ENCODE results near the gene INKA2.

Gene INKA2

GRCh38 chr1:111739194-111739924 lies at the start of gene INKA2:
INKA2 (minus strand) TSS chr1:111739395; CDS start chr1:111739242, 153 bp downstream.
- peak in 3 of 4 experiments; percentile 49 to 77 (median 66) for DNase-seq (ENCODE audit: low read depth in 4 of 4, low spot score in 1 of 4)

- DNase-seq (ENCODE audit: low read depth in 4 of 4, low spot score in 1 of 4) = no peak
These were observed 47.5 kb upstream of the INKA2 start for GRCh38 chr1:111786669-111787207.

- DNase-seq (ENCODE audit: low read depth in 4 of 4, low spot score in 1 of 4) = no peak
These were observed 45.2 kb upstream of the INKA2 start for GRCh38 chr1:111784273-111784901.

DNA sequence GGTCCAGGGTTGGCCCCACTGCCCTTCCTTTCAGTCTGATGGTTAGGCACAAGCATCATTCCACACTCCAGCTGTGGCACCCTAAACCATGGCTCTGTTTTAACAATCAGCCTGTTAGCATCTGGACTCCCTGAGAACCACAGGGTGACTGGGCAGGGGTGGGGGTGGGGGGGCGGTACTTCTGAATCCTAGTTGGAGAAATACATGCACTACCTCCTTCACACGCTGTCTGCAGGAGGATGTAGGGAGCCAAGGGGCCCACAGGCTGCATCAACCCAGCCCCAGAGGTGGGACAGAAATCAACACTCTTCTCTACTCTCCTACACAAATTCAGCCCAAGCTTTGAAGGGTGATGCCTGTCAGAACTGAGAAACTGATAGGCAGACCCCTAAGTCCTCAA lies 40.4 kb upstream of the INKA2 start:
- DNase-seq (ENCODE audit: low read depth in 4 of 4, low spot score in 1 of 4) = no peak

DNA sequence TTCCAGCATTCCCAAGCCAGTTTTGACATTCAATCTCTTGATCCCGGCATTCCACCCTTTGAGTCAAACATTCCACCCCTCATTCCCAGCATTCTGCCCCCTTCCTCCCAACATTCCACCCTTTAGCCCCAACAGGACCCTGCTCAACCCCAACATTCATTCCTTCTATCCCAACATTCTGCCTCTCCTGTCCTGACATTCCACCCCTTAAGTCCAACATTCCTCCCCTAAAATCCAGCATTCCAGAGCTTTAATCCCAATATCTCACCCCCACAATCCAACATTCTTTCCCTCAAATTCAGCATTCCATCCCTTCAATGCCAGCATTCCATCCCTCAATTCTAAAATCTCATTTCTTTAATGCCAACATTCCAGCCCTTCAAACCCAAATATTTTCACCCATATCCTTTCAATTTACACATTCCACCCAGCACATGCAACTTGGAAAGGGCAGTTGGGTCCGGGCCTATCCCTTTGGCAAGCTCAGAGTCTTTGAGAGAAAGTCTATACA lies 39.4 kb upstream of the INKA2 start:
- DNase-seq (ENCODE audit: low read depth in 4 of 4, low spot score in 1 of 4) = no peak

GRCh38 chr1:111778066-111778465 lies 38.9 kb upstream of the INKA2 start:
- DNase-seq (ENCODE audit: low read depth in 4 of 4, low spot score in 1 of 4) = no peak

DNA sequence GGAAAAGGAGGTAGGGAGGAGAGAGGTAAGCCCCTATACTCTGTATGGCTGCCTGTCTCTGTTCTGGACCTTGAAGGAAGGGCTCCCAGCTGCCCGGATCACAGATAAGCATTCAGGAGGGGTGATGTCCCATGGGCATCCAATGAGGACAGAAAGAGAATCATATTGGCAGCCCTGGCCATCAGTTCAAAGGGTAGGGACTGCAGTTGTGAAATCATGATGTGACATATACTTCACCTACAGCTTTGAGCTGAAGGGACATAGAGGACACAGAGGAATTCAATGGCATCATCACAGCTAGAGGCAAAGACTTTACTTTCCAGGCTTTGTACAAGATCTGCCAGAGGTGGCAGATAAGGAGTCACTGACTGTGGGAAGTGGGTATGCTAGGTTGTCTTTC lies 38.1 kb upstream of the INKA2 start:
- DNase-seq (ENCODE audit: low read depth in 4 of 4, low spot score in 1 of 4) = no peak

- DNase-seq (ENCODE audit: low read depth in 4 of 4, low spot score in 1 of 4) = no peak
These were observed 37.7 kb upstream of the INKA2 start for GRCh38 chr1:111776861-111777260.

DNA sequence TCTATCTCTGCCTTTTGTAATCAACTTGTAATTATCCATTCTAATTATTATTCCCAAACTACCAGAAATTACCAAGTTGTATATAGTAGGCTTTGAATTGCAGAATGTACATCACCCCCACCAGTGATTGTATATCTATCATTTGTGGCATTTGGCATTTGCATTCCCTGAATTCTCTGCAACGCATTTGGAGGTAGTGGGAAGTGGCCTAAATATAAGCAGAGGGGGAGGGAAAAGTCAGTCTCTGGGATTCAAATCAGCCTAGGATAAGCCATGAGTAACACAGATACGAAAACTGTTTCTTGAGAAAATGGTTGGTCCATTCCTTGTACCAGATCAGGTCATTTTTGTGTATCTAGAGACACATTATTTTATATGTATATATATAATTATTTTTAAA lies 37.2 kb upstream of the INKA2 start:
- DNase-seq (ENCODE audit: low read depth in 4 of 4, low spot score in 1 of 4) = no peak

DNA sequence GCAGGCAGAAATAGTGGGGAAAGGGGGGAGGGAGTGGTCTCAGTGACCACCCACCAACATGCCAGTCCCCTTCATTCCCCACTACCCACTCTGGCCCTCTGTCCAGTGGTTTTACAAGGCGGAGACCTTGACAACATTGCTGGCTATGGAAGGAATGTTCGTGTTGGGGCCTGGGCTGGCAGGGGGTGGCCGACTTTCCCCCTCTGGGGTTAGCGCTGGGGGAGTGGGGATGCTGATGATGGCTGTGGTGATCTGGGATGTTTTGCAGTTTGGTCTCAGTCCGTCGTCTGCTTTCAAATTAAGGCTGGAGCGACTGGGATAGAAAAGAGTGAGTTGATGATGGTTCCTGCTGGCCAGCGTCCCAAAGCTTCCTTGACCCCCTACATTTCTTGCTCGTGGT lies 36.8 kb upstream of the INKA2 start:
- DNase-seq (ENCODE audit: low read depth in 4 of 4, low spot score in 1 of 4) = no peak

- no peak for DNase-seq (ENCODE audit: low read depth in 4 of 4, low spot score in 1 of 4)
These were observed 31.7 kb upstream of the INKA2 start for GRCh38 chr1:111770916-111771315.

DNA sequence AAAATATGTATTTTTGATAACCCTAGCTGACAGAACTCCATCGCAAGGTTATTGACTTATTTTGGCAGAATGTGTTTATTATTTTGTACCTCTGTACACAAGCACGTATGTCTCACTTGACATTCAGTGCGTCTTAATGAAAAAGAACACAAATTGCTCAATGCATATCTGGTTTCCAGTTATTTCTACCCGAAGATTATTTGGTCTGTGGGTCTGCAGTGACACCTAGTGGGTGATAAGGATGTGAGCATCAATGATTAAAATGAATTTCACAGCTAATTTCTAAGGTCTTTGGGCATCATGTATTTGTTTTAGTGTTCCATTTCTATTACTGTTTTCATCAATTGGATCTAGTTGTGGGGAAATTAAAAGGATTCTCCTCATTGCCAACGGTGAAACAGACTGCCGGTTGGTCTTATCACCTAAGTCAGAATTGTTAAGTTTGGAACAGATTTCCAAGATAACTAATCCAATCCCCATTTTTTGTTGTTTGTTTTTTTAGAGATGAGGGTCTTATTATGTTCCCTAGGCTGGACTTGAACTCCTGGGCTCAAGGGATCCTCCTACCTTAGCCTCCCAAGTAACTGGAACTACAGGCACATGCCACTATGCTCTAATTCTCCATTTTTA lies 30.4 kb upstream of the INKA2 start:
- peak in 3 of 4 experiments; percentile 6 to 20 (median 11) for DNase-seq (ENCODE audit: low read depth in 4 of 4, low spot score in 1 of 4)

GRCh38 chr1:111768625-111769024 lies 29.4 kb upstream of the INKA2 start:
- DNase-seq (ENCODE audit: low read depth in 4 of 4, low spot score in 1 of 4) = no peak

GRCh38 chr1:111768023-111768422 lies 28.8 kb upstream of the INKA2 start:
- DNase-seq (ENCODE audit: low read depth in 4 of 4, low spot score in 1 of 4) = no peak

DNA sequence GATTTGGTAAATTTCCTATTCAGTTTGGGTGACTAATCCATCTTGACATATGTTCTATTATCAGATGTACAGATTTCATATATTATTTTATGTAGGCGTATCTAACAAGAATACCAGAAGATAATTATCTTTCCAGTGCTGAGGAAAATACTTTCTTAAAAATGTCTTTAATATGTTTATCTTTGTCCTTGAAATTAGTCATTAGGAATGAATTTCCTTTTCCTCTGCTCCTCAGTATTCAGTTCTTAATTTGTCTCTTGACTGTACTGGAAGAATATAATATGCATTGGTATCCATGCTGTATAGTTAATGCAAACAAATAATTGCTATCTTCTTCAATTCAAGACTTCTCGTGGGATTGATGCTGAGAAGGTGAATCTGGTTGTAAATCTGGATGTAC lies 23.1 kb upstream of the INKA2 start:
- no peak for DNase-seq (ENCODE audit: low read depth in 4 of 4, low spot score in 1 of 4)

- DNase-seq (ENCODE audit: low read depth in 4 of 4, low spot score in 1 of 4) = no peak
These were observed 22.5 kb upstream of the INKA2 start for GRCh38 chr1:111761717-111762116.

- no peak for DNase-seq (ENCODE audit: low read depth in 4 of 4, low spot score in 1 of 4)
These were observed 19.2 kb upstream of the INKA2 start for GRCh38 chr1:111758373-111758772.

GRCh38 chr1:111756124-111756513 lies 16.9 kb upstream of the INKA2 start:
- no peak for DNase-seq (ENCODE audit: low read depth in 4 of 4, low spot score in 1 of 4)

DNA sequence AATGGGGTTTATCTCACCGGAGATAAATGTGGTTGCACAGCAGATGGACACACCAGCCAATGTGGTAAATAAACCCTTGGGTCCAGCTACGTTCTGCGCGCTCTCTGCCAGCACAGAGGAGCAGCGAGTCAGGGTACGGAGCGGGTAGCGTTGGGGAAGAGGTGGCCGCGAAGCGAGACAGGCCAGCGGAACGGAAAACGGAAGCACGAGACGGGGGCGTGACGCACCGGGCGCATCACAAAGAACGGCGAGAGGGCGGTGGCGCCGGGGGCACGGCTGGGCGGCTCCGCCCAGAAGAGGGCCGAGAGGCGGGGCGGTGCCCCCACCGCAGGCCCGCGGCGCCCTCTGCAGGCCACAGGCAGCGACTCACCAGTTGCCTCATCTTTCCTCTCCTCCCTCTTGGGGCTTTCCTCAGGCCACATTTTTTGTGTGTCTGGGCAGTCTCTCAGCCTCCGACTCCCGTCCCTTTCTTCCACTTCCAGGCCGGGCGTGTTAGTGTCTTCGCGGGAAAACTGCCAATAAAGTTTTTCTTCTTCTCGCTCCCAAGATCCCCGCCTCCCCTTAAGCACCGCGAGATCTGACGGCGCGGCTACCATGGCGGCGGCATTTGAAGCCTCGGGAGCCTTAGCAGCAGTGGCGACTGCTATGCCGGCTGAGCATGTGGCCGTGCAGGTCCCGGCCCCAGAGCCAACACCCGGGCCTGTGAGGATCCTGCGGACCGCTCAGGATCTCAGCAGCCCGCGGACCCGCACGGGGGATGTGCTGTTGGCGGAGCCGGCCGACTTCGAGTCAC lies 16.3 kb upstream of the INKA2 start, which contains the start of gene DDX20:
Gene DDX20, plus strand, starts transcription at position 571 of the 793 bp plus-strand sequence. Its CDS starts 24 bp downstream, at position 595.
- DNase-seq (ENCODE audit: low read depth in 4 of 4, low spot score in 1 of 4) = peak; percentile 84 to 90 (median 85)

GRCh38 chr1:111754984-111755330 lies 15.8 kb upstream of the INKA2 start:
- DNase-seq (ENCODE audit: low read depth in 4 of 4, low spot score in 1 of 4) = peak in 1 of 4 experiments; percentile 13
